ENCODE data around the gene SLC41A2. TPM values are rescaled to one million over a fixed set of nuclear protein-coding genes. Genes with fewer than 3 reads are reported as not detected.

Gene SLC41A2
- total and polyA plus RNA-seq, 9 of the 15 experiments (the other 6 are each of a cell fraction or from before 2014, with no cell fraction given) = 0.01 to 0.89 (median 0.16) TPM; not detected in 1

DNA sequence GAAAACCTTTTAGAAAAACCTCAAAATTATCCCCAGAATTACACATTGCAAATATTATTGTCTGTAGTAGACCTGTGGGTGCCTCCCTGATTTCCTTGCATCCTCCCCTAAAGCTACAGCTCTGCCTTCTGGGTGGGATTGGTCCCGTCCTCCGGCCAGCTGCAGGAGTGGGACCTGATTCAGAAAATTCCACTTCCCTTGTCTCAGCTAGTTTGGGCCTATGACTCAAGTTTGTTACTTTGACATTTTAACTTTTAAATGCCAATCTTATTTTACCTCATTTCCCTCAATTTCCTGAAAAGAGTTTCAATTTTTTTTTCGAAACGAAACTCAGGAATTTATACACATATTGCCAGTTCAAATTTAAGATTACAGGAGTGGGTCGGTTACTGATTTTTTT is 13.2 kb upstream of the SLC41A2 start (continued):
- TF ChIP-seq, protein P1, sequence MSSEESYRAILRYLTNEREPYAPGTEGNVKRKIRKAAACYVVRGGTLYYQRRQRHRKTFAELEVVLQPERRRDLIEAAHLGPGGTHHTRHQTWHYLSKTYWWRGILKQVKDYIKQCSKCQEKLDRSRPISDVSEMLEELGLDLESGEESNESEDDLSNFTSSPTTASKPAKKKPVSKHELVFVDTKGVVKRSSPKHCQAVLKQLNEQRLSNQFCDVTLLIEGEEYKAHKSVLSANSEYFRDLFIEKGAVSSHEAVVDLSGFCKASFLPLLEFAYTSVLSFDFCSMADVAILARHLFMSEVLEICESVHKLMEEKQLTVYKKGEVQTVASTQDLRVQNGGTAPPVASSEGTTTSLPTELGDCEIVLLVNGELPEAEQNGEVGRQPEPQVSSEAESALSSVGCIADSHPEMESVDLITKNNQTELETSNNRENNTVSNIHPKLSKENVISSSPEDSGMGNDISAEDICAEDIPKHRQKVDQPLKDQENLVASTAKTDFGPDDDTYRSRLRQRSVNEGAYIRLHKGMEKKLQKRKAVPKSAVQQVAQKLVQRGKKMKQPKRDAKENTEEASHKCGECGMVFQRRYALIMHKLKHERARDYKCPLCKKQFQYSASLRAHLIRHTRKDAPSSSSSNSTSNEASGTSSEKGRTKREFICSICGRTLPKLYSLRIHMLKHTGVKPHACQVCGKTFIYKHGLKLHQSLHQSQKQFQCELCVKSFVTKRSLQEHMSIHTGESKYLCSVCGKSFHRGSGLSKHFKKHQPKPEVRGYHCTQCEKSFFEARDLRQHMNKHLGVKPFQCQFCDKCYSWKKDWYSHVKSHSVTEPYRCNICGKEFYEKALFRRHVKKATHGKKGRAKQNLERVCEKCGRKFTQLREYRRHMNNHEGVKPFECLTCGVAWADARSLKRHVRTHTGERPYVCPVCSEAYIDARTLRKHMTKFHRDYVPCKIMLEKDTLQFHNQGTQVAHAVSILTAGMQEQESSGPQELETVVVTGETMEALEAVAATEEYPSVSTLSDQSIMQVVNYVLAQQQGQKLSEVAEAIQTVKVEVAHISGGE (CRISPR knock-in tag; IDR thresholded peaks at IDR 0.05) = no peak
- TF ChIP-seq ZNF282 (CRISPR knock-in tag; IDR thresholded peaks at IDR 0.05) = no peak
- TF ChIP-seq, protein P2, sequence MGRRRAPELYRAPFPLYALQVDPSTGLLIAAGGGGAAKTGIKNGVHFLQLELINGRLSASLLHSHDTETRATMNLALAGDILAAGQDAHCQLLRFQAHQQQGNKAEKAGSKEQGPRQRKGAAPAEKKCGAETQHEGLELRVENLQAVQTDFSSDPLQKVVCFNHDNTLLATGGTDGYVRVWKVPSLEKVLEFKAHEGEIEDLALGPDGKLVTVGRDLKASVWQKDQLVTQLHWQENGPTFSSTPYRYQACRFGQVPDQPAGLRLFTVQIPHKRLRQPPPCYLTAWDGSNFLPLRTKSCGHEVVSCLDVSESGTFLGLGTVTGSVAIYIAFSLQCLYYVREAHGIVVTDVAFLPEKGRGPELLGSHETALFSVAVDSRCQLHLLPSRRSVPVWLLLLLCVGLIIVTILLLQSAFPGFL (CRISPR knock-in tag; IDR thresholded peaks at IDR 0.05) = no peak

DNA sequence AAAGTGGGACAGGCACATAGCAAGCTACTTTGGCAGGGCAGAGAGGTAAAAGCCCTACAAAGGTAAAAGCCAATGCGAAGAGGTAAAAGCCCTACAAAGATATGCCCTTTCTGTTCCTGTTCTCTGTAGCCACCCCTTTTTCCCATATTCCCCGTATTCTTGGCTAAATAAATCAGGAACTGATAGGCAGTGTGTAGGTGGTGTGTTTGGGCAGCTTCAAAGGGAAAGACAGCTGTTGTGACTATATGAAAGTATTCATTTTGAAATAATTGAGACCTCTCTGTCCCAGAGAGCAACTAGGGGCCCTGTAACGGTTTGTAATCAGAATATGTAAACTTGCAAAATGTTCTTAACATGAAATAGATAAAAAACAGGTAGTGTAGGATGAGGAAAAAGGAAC is 11.3 kb upstream of the SLC41A2 start:
- peaks cover 7 to 12% of the 10 kb centered on the region in 2 experiments; a peak in 3 of 5 replicates for H3K27me3 ChIP-seq (ENCODE audit: control insufficient read depth in 2 of 2, insufficient read depth in 2 of 2, low read length in 2 of 2)
- FAIRE-seq = no peak
- H3K4me1 ChIP-seq (replicated peaks in 1 of 2; ENCODE audit: control insufficient read depth in 2 of 2, insufficient read depth in 2 of 2, low read length in 2 of 2) = no peaks in the 10 kb centered on the region
- no peak for DNase-seq (ENCODE audit: extremely low read depth in 1 of 4, low spot score in 3 of 4)
- no peak overlapping the region for H3K27ac ChIP-seq (ENCODE audit: extremely low read depth, low read depth, low read length)
- no peaks in the 10 kb centered on the region for H3K79me2 ChIP-seq (ENCODE audit: control insufficient read depth, insufficient read depth, low read length)
- POLR2A ChIA-PET = interaction anchor here (1.7 kb wide), 1 partner anchor 10 kb away, joined by 4 read pairs; no protein-coding TSS in a partner anchor
- H4K20me1 ChIP-seq (replicated peaks; ENCODE audit: control insufficient read depth, insufficient read depth, low read length) = no peaks in the 10 kb centered on the region
- H3K36me3 ChIP-seq (ENCODE audit: control insufficient read depth, insufficient read depth, low read length) = no peaks in the 10 kb centered on the region
- CTCF ChIA-PET (ENCODE audit: low intra/inter-chr PET ratio) = no interaction called here
- no peak overlapping the region for H3K4me3 ChIP-seq
- ATAC-seq = no peak
- no peak overlapping the region for H3K9ac ChIP-seq (ENCODE audit: insufficient read depth in 1 of 2, low read depth in 2 of 2, low read length in 2 of 2)
- H3K9me3 ChIP-seq (replicated peaks; ENCODE audit: control insufficient read depth, insufficient read depth, low read depth, low read length) = no peaks in the 10 kb centered on the region
- no peaks in the 10 kb centered on the region for H3K9me1 ChIP-seq (ENCODE audit: control insufficient read depth, insufficient read depth, low read length)
- no TSS peak for BruUV-seq (replicated peaks)
- TF ChIP-seq, protein P3, sequence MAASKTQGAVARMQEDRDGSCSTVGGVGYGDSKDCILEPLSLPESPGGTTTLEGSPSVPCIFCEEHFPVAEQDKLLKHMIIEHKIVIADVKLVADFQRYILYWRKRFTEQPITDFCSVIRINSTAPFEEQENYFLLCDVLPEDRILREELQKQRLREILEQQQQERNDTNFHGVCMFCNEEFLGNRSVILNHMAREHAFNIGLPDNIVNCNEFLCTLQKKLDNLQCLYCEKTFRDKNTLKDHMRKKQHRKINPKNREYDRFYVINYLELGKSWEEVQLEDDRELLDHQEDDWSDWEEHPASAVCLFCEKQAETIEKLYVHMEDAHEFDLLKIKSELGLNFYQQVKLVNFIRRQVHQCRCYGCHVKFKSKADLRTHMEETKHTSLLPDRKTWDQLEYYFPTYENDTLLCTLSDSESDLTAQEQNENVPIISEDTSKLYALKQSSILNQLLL (CRISPR knock-in tag; IDR thresholded peaks at IDR 0.05; ENCODE audit: borderline replicate concordance) = no peak
- TF ChIP-seq CHD4 (IDR thresholded peaks at IDR 0.05; ENCODE audit: insufficient read depth, insufficient replicate concordance, low read depth, low read length, poor library complexity, severe bottlenecking) (no peak), POLR2A (conservative IDR thresholded peaks at IDR 0.05) (no peak), NFYB (IDR thresholded peaks at IDR 0.05; ENCODE audit: extremely low read depth, insufficient read length) (no peak)
- TF ChIP-seq, protein P4, sequence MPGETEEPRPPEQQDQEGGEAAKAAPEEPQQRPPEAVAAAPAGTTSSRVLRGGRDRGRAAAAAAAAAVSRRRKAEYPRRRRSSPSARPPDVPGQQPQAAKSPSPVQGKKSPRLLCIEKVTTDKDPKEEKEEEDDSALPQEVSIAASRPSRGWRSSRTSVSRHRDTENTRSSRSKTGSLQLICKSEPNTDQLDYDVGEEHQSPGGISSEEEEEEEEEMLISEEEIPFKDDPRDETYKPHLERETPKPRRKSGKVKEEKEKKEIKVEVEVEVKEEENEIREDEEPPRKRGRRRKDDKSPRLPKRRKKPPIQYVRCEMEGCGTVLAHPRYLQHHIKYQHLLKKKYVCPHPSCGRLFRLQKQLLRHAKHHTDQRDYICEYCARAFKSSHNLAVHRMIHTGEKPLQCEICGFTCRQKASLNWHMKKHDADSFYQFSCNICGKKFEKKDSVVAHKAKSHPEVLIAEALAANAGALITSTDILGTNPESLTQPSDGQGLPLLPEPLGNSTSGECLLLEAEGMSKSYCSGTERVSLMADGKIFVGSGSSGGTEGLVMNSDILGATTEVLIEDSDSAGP (CRISPR knock-in tag; IDR thresholded peaks at IDR 0.05) = no peak
- TF ChIP-seq, protein P5, sequence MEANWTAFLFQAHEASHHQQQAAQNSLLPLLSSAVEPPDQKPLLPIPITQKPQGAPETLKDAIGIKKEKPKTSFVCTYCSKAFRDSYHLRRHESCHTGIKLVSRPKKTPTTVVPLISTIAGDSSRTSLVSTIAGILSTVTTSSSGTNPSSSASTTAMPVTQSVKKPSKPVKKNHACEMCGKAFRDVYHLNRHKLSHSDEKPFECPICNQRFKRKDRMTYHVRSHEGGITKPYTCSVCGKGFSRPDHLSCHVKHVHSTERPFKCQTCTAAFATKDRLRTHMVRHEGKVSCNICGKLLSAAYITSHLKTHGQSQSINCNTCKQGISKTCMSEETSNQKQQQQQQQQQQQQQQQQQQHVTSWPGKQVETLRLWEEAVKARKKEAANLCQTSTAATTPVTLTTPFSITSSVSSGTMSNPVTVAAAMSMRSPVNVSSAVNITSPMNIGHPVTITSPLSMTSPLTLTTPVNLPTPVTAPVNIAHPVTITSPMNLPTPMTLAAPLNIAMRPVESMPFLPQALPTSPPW (CRISPR knock-in tag; IDR thresholded peaks at IDR 0.05) = no peak
- no peak overlapping the region for H2AFZ ChIP-seq (ENCODE audit: low read depth, low read length)
- intact Hi-C loops (cut with micrococcal nuclease) = no loop called here
- 10% methylated on average over 3 of the region's 3 CpGs for WGBS (ENCODE audit: insufficient coverage, low coverage, missing lambda C conversion rate)
- H3K4me2 ChIP-seq (ENCODE audit: insufficient read depth, low read length) = no peak overlapping the region
- in situ Hi-C loops (cut with MboI) = no loop called here

Measured in K562 (cell line).